Measurements from ENCODE around the gene THAP7. TPM values are rescaled to one million over a fixed set of nuclear protein-coding genes. Genes with fewer than 3 reads are reported as not detected.

The THAP7 gene
- total and polyA plus RNA-seq, 2 of the 13 experiments (the other 11 are each of a cell fraction or from before 2014, with no cell fraction given): 13.0 to 25.5 TPM

DNA sequence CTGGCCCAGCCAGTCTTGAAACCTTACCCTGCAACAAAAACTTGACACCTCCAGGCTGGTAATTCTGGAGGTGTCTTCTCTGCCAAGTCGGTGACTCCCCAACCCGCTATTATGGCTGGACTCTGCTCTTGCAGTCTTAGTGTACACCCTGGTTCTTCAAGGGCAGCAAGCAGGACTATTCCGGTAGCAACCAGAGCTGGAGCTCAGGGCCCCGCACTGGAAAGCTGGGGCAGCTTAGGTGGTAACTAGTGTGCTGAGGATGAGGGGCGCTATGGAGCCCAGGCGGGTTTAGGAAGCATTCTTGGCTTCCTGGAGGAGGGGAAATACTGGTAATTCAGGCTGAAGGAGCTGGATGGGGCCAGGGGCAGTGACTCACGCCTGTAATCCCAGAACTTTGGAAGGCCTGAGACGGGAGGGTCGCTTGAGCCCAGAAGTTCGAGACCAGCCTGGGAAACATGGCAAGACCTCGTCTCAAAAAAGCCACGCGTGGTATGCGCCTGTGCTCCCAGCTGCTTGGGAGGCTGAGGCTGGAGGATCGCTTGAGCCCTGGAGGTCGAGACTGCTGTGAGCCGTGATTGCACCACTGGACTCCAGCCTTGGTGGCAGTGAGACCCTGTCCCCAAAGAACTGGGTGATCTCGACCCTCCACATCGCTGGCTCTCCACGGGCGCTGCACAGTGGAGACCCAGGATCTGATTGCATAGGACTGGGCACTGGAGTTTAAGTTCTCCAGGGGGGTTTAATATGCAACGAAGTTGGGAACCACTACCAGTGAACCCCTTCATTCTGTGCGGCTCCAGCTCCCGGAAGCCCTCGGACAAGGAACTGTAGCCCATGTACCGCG is 45.4 kb downstream of the THAP7 start (continued):
- TF ChIP-seq ZNF124 (CRISPR knock-in tag; IDR thresholded peaks at IDR 0.05): 0 out of 2 replicates have a peak, but pooled peaks have one; percentile 20
- TF ChIP-seq E2F5 (CRISPR knock-in tag; conservative IDR thresholded peaks at IDR 0.05): no peak
- TF ChIP-seq POGZ (CRISPR knock-in tag; IDR thresholded peaks at IDR 0.05): peak; percentile 29; the same call in 1 of the 2 replicates
- 0 out of 2 replicates have a peak, but pooled peaks have one; percentile 7 for TF ChIP-seq ZNF263 (CRISPR knock-in tag; IDR thresholded peaks at IDR 0.05)
- peak; percentile 12 for TF ChIP-seq ASH2L (IDR thresholded peaks at IDR 0.05; ENCODE audit: insufficient read length, low read depth, low read length)
- TF ChIP-seq MED13 (CRISPR knock-in tag; IDR thresholded peaks at IDR 0.05): no peak
- TF ChIP-seq ZNF670 (CRISPR knock-in tag; IDR thresholded peaks at IDR 0.05; ENCODE audit: borderline replicate concordance): peak; percentile 22; the same call in 1 of the 2 replicates
- TF ChIP-seq ZNF275 (CRISPR knock-in tag; IDR thresholded peaks at IDR 0.05; ENCODE audit: borderline replicate concordance): 0 out of 2 replicates have a peak, but pooled peaks have one; percentile 24
- TF ChIP-seq ZNF770 (CRISPR knock-in tag; IDR thresholded peaks at IDR 0.05): peak; percentile 99
- TF ChIP-seq GTF2F1 (IDR thresholded peaks at IDR 0.05; ENCODE audit: low read length): no peak
